K562 (cell line): ENCODE results near the gene PXMP2. TPM values are rescaled to one million over a fixed set of nuclear protein-coding genes. Genes with fewer than 3 reads are reported as not detected.

Experiments used
- ATAC-seq: fragments of 200-7000 bp; cut with Tn5 transposase; 3 replicates; pipeline ENCODE4 v1.9.1; 2020; ENCODE audit warnings: moderate library complexity
- BruUV-seq: library from RNA; stranded (reverse); fragments of 400-500 nt; replicated peaks from 2 replicates; lab custom pipeline; 2021; lab: Mats Ljungman, UMichigan
- CTCF ChIA-PET: fragments of 300-600 bp; formaldehyde crosslinking; extraction: SDS; loops from one replicate; lab custom pipeline; 2021; ENCODE audit warnings: low intra/inter-chr PET ratio; lab: Yijun Ruan, JAX
- POLR2A ChIA-PET: fragments of 300-600, 350-650 bp; sonication (Branson Sonifier 250); formaldehyde crosslinking; extraction: SDS; loops from one replicate; lab custom pipeline; 2021; ENCODE audit warnings: antibody characterized with exemption, inconsistent platforms; lab: Yijun Ruan, JAX
- DNase-seq, 4 experiments: peaks; one replicate each; pipeline versions ENCODE4 v3.0.0 to v3.0.0-alpha.2; 2011 to 2018; ENCODE audit warnings: low spot score in 3 of 4, mixed read lengths in 3 of 4; ENCODE audit errors: extremely low read depth in 1 of 4
- FAIRE-seq: peaks from 2 replicates; lab custom pipeline; 2011; peaks lifted over from hg19 to GRCh38; lab: Jason Lieb, UNC
- H2AFZ ChIP-seq: 2 replicates; pipeline ENCODE4 v1.6.0; 2011; ENCODE audit warnings: low read depth, low read length, control low read depth, inconsistent platforms
- H3K27ac ChIP-seq: fragments of 200-600 bp; 3 replicates; pipeline ENCODE4 v1.8.0; 2011; ENCODE audit warnings: low read depth, mild to moderate bottlenecking, control low read depth, inconsistent platforms, low read length, moderate library complexity, mixed read lengths; ENCODE audit errors: extremely low read depth
- H3K27me3 ChIP-seq, 2 experiments: fragments of 300-600 bp in 1 of 2; 2 replicates in 1 of 2; 3 replicates in 1 of 2; pipeline versions ENCODE4 v1.6.0 to v1.8.0; 2011; ENCODE audit warnings: inconsistent platforms in 2 of 2, low read length in 2 of 2, mild to moderate bottlenecking in 1 of 2, mixed read lengths in 1 of 2, moderate library complexity in 1 of 2; ENCODE audit not compliant: control insufficient read depth in 2 of 2, insufficient read depth in 2 of 2
- H3K36me3 ChIP-seq: fragments of 300-600 bp; 3 replicates; pipeline ENCODE4 v1.8.0; 2011; ENCODE audit warnings: mild to moderate bottlenecking, low read length, inconsistent platforms; ENCODE audit not compliant: control insufficient read depth, insufficient read depth
- H3K4me1 ChIP-seq, 2 experiments: fragments of 200-600 bp in 1 of 2; replicated peaks in 1 of 2; 2 replicates in 1 of 2; 3 replicates in 1 of 2; pipeline versions ENCODE4 v1.5.1 to v1.8.0; 2011; ENCODE audit warnings: inconsistent platforms in 2 of 2, low read length in 2 of 2, mild to moderate bottlenecking in 1 of 2, mixed read lengths in 1 of 2, moderate library complexity in 1 of 2; ENCODE audit not compliant: control insufficient read depth in 2 of 2, insufficient read depth in 2 of 2
- H3K4me2 ChIP-seq: 2 replicates; pipeline ENCODE4 v1.6.1; 2011; ENCODE audit warnings: low read length, control low read depth, inconsistent platforms, mixed read lengths; ENCODE audit not compliant: insufficient read depth
- H3K4me3 ChIP-seq: fragments of 200-600 bp; sonication (generic), shearing (Covaris generic); 2 replicates; pipeline ENCODE4 v1.5.1; 2016; ENCODE audit warnings: control low read depth, inconsistent platforms
- H3K79me2 ChIP-seq: fragments of 200-600 bp; 3 replicates; pipeline ENCODE4 v1.8.0; 2011; ENCODE audit warnings: low read length, inconsistent platforms; ENCODE audit not compliant: control insufficient read depth, insufficient read depth
- H3K9ac ChIP-seq, 2 experiments: 2 replicates each; pipeline versions ENCODE4 v1.6.0 to v1.6.1; 2011; ENCODE audit warnings: low read depth in 2 of 2, low read length in 2 of 2, control low read depth in 1 of 2, inconsistent platforms in 1 of 2, mild to moderate bottlenecking in 1 of 2, mixed read lengths in 1 of 2; ENCODE audit not compliant: insufficient read depth in 1 of 2
- H3K9me1 ChIP-seq: one replicate; pipeline ENCODE4 v1.6.0; 2011; ENCODE audit warnings: inconsistent platforms, mild to moderate bottlenecking, low read length, moderate library complexity; ENCODE audit not compliant: control insufficient read depth, insufficient read depth
- H3K9me3 ChIP-seq: replicated peaks from 2 replicates; pipeline ENCODE4 v1.5.1; 2011; ENCODE audit warnings: low read depth, low read length, inconsistent platforms; ENCODE audit not compliant: control insufficient read depth, insufficient read depth
- H4K20me1 ChIP-seq: replicated peaks from 2 replicates; pipeline ENCODE4 v1.6.1; 2011; ENCODE audit warnings: low read length, inconsistent platforms, mixed read lengths; ENCODE audit not compliant: control insufficient read depth, insufficient read depth
- BDP1 ChIP-seq: IDR thresholded peaks from 3 replicates; pipeline ENCODE4 v1.6.1; 2011; ENCODE audit not compliant: insufficient read length, insufficient read depth
- POLR2A ChIP-seq: fragments of 450-650 bp; conservative IDR thresholded peaks from 2 replicates; pipeline ENCODE4 v1.6.1; 2016
- POLR2G ChIP-seq: fragments of 200-400 bp; formaldehyde crosslinking; IDR thresholded peaks from 2 replicates; pipeline ENCODE4 v1.6.1; 2017; ENCODE audit warnings: low read depth, mild to moderate bottlenecking, antibody characterized with exemption, low read length, moderate library complexity
- RFX5 ChIP-seq: IDR thresholded peaks from 2 replicates; pipeline ENCODE4 v1.6.1; 2011; ENCODE audit warnings: low read depth, mild to moderate bottlenecking, improper control_type of control experiment, low read length
- whole genome bisulfite sequencing: fragments of 100-300 bp; shearing (Covaris generic); methylation state at CpG from one replicate; pipeline ENCODE4 v1.1.6; 2016; ENCODE audit warnings: low coverage, mixed read lengths; ENCODE audit not compliant: insufficient coverage; ENCODE audit errors: missing lambda C conversion rate; 5-methylcytosine and 5-hydroxymethylcytosine counted together
- in situ Hi-C: fragments of 300-500 bp; cut with MboI; formaldehyde crosslinking; loops from 4 replicates; pipeline ENCODE4 v1.15.0; 2018; ENCODE audit warnings: inconsistent platforms, mixed read lengths
- intact Hi-C: fragments of 100-400 bp; cut with micrococcal nuclease; formaldehyde crosslinking; loops from 2 replicates; pipeline ENCODE4 v1.14.2; 2022
- polyA plus RNA-seq, 8 experiments: library from polyadenylated mRNA; depleted of rRNA in 4 of 8; stranded (reverse) in 5 of 8; unstranded in 3 of 8; fragments of >200 nt; fragmentation: Nextera tagmentation in 2 of 8; fragmentation: Illumina TruSeq in 1 of 8; extraction: Ambion mirVana in 2 of 8; extraction: Trizol in 1 of 8; gene quantifications; 2 replicates each; pipeline versions ENCODE4 v1.2.1 to v1.2.3, GENCODE V29; 2011 to 2014; ENCODE audit warnings: inconsistent platforms in 1 of 8, missing spikeins in 1 of 8
- total RNA-seq, 7 experiments: library from RNA; depleted of rRNA in 6 of 7; stranded (reverse); fragments of >200 nt in 6 of 7; fragmentation: Illumina TruSeq in 2 of 7; extraction: Trizol in 2 of 7; gene quantifications; 2 replicates each; pipeline versions ENCODE4 v1.2.1 to v1.2.3, GENCODE V29; 2011 to 2021; ENCODE audit warnings: low replicate concordance in 1 of 7
- TF ChIP-seq, protein P1 (sequence below): IDR thresholded peaks from 2 replicates; pipeline ENCODE4 v1.6.1; 2014; ENCODE audit warnings: antibody characterized with exemption
- TF ChIP-seq, protein P2 (sequence below), 2 experiments: fragments of 450-650 bp; IDR thresholded peaks; 2 replicates each; pipeline ENCODE4 v1.6.1; 2016; ENCODE audit warnings: mild to moderate bottlenecking in 2 of 2, borderline replicate concordance in 1 of 2, low read depth in 1 of 2, moderate library complexity in 1 of 2

The PXMP2 gene
- total and polyA plus RNA-seq, 9 of the 15 experiments (the other 6 are each of a cell fraction or from before 2014, with no cell fraction given): 3.0 to 66.1 (median 44.7) TPM

DNA sequence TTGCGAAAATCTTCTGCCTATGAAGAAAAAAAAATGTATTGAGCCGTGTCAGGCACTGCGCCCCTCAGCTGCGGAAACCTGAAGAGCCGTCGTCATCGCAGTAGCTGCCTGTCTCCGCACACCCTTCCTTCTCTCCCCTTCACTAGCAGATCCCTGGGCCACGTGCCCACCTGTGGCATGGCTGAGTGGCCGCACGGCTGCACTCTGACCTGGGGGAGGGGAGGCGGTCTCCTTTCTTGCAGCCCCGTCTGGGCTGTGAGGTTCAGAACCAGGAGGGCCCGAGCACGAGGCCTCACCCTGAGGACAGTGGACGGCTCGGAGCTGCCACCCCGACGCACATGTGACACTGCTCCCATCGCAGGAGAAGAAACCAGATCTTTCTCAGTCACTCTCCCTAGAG is 48.1 kb downstream of the PXMP2 start:
- Histone ChIP-seq H3K9me3 (0 out of 2 replicates have a peak, but pooled peaks cover 3% of the 10 kb centered on the region), H3K4me2 (no peak overlapping the region), H3K4me3 (no peak overlapping the region), H3K9ac (no peak overlapping the region), H3K27ac (no peak overlapping the region), H3K36me3 (peaks cover 93% of the 10 kb centered on the region), H3K4me1 (no peaks in the 10 kb centered on the region), H2AFZ (no peak overlapping the region), H4K20me1 (no peaks in the 10 kb centered on the region), H3K79me2 (no peaks in the 10 kb centered on the region), H3K27me3 (no peaks in the 10 kb centered on the region), H3K9me1 (no peaks in the 10 kb centered on the region)
- WGBS: 96% methylated on average over 12 of the region's 20 CpGs
- ChIA-PET CTCF (no interaction called here), POLR2A (interaction anchor here (1.2 kb wide), 1 partner anchor 14 kb away, joined by 3 read pairs; no protein-coding TSS in a partner anchor)
- DNase-seq: no peak
- TF ChIP-seq POLR2G (peak; percentile 64), POLR2A (0 out of 2 replicates have a peak, but pooled peaks have one; percentile 24)
- TF ChIP-seq, protein P1, sequence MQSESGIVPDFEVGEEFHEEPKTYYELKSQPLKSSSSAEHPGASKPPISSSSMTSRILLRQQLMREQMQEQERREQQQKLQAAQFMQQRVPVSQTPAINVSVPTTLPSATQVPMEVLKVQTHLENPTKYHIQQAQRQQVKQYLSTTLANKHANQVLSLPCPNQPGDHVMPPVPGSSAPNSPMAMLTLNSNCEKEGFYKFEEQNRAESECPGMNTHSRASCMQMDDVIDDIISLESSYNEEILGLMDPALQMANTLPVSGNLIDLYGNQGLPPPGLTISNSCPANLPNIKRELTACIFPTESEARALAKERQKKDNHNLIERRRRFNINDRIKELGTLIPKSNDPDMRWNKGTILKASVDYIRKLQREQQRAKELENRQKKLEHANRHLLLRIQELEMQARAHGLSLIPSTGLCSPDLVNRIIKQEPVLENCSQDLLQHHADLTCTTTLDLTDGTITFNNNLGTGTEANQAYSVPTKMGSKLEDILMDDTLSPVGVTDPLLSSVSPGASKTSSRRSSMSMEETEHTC: no peak
- ATAC-seq: no peak
- FAIRE-seq: no peak
- intact Hi-C loops (no loop called here), in situ Hi-C loops (no loop called here)
- no TSS peak for BruUV-seq

DNA sequence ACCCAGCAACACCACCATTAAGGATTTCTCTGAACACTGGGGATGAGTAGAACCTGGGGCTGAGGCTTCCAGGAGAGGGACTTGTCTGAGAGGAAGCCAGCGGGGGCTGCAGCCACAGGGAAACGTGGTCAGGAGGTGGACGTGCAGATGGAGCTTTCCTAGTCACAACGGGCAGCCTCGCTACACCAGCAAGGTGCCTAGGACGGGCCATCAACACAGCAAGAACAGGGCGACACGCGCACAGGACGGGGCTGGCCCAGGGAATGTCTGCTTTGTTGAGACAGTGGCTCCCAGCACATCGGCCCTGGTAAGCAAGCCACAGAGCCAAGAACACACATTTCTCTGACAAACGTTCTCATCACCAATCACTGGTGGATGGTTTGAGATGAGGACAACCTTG is 49.0 kb downstream of the PXMP2 start:
- H3K9me3 ChIP-seq: no peaks in the 10 kb centered on the region
- FAIRE-seq: no peak
- in situ Hi-C loops (no loop called here), intact Hi-C loops (no loop called here)
- no peak overlapping the region for H3K4me2 ChIP-seq
- H3K79me2 ChIP-seq: no peaks in the 10 kb centered on the region
- H3K4me1 ChIP-seq: no peaks in the 10 kb centered on the region
- BruUV-seq: no TSS peak
- POLR2A ChIA-PET: no interaction called here
- H3K9ac ChIP-seq: no peak overlapping the region
- WGBS: 88% methylated on average over 11 of the region's 12 CpGs
- CTCF ChIA-PET: no interaction called here
- H3K27ac ChIP-seq: no peak overlapping the region
- H2AFZ ChIP-seq: no peak overlapping the region
- DNase-seq: no peak
- peaks cover 93% of the 10 kb centered on the region for H3K36me3 ChIP-seq
- no peaks in the 10 kb centered on the region for H4K20me1 ChIP-seq
- ATAC-seq: no peak
- H3K27me3 ChIP-seq: no peaks in the 10 kb centered on the region
- H3K9me1 ChIP-seq: no peaks in the 10 kb centered on the region
- H3K4me3 ChIP-seq: no peak overlapping the region
- TF ChIP-seq RFX5 (no peak), BDP1 (no peak)
- TF ChIP-seq, protein P2, sequence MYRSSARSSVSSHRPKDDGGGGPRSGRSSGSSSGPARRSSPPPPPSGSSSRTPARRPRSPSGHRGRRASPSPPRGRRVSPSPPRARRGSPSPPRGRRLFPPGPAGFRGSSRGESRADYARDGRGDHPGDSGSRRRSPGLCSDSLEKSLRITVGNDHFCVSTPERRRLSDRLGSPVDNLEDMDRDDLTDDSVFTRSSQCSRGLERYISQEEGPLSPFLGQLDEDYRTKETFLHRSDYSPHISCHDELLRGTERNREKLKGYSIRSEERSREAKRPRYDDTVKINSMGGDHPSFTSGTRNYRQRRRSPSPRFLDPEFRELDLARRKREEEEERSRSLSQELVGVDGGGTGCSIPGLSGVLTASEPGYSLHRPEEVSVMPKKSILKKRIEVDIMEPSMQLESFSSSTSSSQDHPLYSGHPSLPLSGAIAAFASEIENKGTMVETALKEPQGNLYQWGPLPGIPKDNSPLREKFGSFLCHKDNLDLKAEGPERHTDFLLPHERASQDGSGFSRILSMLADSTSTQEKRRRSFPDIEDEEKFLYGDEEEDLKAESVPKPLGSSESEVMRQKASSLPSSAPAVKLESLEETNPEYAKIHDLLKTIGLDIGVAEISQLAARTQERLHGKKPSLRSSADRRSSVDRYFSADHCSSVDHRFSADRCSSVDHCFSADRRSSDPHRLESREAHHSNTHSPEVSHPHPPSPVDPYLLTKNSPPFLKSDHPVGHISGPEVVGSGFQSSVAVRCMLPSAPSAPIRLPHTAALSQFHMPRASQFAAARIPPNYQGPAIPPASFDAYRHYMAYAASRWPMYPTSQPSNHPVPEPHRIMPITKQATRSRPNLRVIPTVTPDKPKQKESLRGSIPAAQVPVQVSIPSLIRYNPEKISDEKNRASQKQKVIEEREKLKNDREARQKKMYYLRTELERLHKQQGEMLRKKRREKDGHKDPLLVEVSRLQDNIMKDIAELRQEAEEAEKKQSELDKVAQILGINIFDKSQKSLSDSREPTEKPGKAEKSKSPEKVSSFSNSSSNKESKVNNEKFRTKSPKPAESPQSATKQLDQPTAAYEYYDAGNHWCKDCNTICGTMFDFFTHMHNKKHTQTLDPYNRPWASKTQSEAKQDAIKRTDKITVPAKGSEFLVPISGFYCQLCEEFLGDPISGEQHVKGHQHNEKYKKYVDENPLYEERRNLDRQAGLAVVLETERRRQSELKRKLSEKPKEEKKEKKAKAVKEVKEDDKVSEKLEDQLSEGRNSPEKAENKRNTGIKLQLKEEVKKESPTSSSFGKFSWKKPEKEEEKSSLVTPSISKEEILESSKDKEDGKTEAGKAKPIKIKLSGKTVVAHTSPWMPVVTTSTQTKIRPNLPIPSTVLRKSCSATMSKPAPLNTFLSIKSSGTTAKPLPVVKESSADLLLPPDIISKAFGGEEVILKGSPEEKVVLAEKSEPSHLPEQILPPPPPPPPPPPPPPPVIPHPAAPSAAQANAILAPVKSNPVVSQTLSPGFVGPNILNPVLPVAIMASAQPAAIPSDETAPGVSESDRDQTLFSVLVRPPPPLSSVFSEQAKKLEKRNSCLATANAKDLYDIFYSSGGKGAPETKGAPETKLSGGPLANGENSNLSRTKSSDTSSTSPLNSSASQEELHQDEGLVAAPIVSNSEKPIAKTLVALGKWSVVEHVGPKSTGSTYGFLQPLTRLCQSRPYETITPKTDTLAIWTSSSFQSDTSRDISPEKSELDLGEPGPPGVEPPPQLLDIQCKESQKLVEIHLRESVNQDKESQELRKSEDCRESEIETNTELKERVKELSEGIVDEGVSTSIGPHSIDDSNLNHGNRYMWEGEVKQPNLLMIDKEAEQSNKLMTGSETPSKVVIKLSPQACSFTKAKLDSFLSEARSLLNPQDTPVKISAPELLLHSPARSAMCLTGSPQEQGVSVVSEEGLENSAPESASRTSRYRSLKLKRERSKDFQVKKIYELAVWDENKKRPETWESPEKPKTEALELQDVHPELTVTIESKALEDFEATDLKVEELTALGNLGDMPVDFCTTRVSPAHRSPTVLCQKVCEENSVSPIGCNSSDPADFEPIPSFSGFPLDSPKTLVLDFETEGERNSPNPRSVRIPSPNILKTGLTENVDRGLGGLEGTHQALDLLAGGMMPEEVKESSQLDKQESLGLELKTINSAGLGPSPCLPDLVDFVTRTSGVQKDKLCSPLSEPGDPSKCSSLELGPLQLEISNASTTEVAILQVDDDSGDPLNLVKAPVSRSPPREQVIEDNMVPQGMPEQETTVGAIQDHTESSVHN (IDR thresholded peaks at IDR 0.05; ENCODE audit: borderline replicate concordance in 1 of 2, low read depth in 1 of 2): no peak
